GM19452 (cell line): ENCODE data around the gene DPYSL3.

Experiments
- ATAC-seq: cut with Tn5 transposase; IDR thresholded peaks from one replicate; pipeline ENCODE4 v1.9.1; 2021; ENCODE audit not compliant: unreplicated experiment

Gene DPYSL3

GRCh38 chr5:147474140-147474539 is 35.7 kb downstream of the DPYSL3 start:
- no peak for ATAC-seq

GRCh38 chr5:147472664-147473475 is 37.0 kb downstream of the DPYSL3 start:
- no peak for ATAC-seq

- ATAC-seq, result no peak
Measured at GRCh38 chr5:147467973-147468508, 41.8 kb downstream of the DPYSL3 start.

GRCh38 chr5:147466360-147466980 is 43.4 kb downstream of the DPYSL3 start:
- ATAC-seq, result no peak

- ATAC-seq, result no peak
Measured at GRCh38 chr5:147465747-147466146, 44.1 kb downstream of the DPYSL3 start.

GRCh38 chr5:147464211-147464610 is 45.7 kb downstream of the DPYSL3 start:
- ATAC-seq, result no peak

- no peak for ATAC-seq
Measured at GRCh38 chr5:147461915-147462314, 48.0 kb downstream of the DPYSL3 start.

GRCh38 chr5:147460380-147460779 is 49.5 kb downstream of the DPYSL3 start:
- ATAC-seq, result no peak

GRCh38 chr5:147458581-147458980 is 51.3 kb downstream of the DPYSL3 start:
- ATAC-seq, result no peak

GRCh38 chr5:147455822-147456450 is 53.9 kb downstream of the DPYSL3 start:
- no peak for ATAC-seq

GRCh38 chr5:147454996-147455677 is 54.7 kb downstream of the DPYSL3 start:
- ATAC-seq, result no peak

GRCh38 chr5:147453875-147454814 is 55.7 kb downstream of the DPYSL3 start:
- ATAC-seq, result peak; percentile 88

- no peak for ATAC-seq
Measured at GRCh38 chr5:147452165-147452811, 57.6 kb downstream of the DPYSL3 start.

GRCh38 chr5:147451193-147451592 is 58.7 kb downstream of the DPYSL3 start:
- no peak for ATAC-seq

GRCh38 chr5:147450606-147451005 is 59.3 kb downstream of the DPYSL3 start:
- no peak for ATAC-seq

- ATAC-seq, result no peak
Measured at GRCh38 chr5:147448766-147449165, 61.1 kb downstream of the DPYSL3 start.

GRCh38 chr5:147446523-147446922 is 63.3 kb downstream of the DPYSL3 start:
- ATAC-seq, result no peak

GRCh38 chr5:147445917-147446316 is 64.0 kb downstream of the DPYSL3 start:
- ATAC-seq, result no peak

GRCh38 chr5:147445090-147445489 is 64.8 kb downstream of the DPYSL3 start:
- ATAC-seq, result no peak

GRCh38 chr5:147442224-147442623 is 67.6 kb downstream of the DPYSL3 start:
- ATAC-seq, result no peak
